22Rv1 (cell line): ENCODE data around the gene FKBP1A.

ENCODE experiments used
- CTCF ChIP-seq: fragments of 450-650 bp; IDR thresholded peaks from 2 replicates; pipeline ENCODE4 v1.5.1; 2017; ENCODE audit warnings: mild to moderate bottlenecking
- ZFX ChIP-seq: fragments of 450-650 bp; IDR thresholded peaks from 2 replicates; pipeline ENCODE4 v1.6.1; 2017; ENCODE audit warnings: antibody characterized with exemption, borderline replicate concordance

GRCh38 chr20:1321654-1321939 lies 71.3 kb downstream of the FKBP1A start:
- no peak for TF ChIP-seq CTCF
- TF ChIP-seq ZFX: no peak
